Activated CD4-positive, alpha-beta T cell treated with anti-CD3 and anti-CD28 coated beads, Interleukin-2, amount 10 ng/mL, durations not matched to agents 7 days and 5 days (primary cell): ENCODE measurements around the gene NISCH. TPM values are rescaled to one million over a fixed set of nuclear protein-coding genes. Genes with fewer than 3 reads are reported as not detected.
A peak's percentile ranks its signal among the peaks of the same experiment; 100 is the strongest.

ENCODE experiments used
- CTCF ChIA-PET: fragments of 350-600 bp; sonication (Branson Sonifier 250); formaldehyde crosslinking; loops from one replicate; lab custom pipeline; 2021; ENCODE audit warnings: antibody characterized with exemption; lab: Charles Lee
- POLR2A ChIA-PET: fragments of 350-600 bp; sonication (Branson Sonifier 250); formaldehyde crosslinking; loops from one replicate; lab custom pipeline; 2021; ENCODE audit warnings: antibody characterized with exemption; lab: Charles Lee
- DNase-seq: peaks from one replicate; pipeline ENCODE4 v3.0.0-alpha.2; 2020
- H3K27ac Mint-ChIP-seq: one replicate; pipeline ENCODE4 v1.8.0; 2021; ENCODE audit warnings: mild to moderate bottlenecking, moderate library complexity, mixed read lengths
- H3K27me3 Mint-ChIP-seq: one replicate; pipeline ENCODE4 v1.8.0; 2021; ENCODE audit warnings: mixed read lengths
- H3K36me3 Mint-ChIP-seq: one replicate; pipeline ENCODE4 v1.8.0; 2021; ENCODE audit warnings: low read depth, mixed read lengths
- H3K4me1 Mint-ChIP-seq: one replicate; pipeline ENCODE4 v1.8.0; 2021; ENCODE audit warnings: mixed read lengths
- H3K4me3 Mint-ChIP-seq: one replicate; pipeline ENCODE4 v1.8.0; 2021; ENCODE audit warnings: mild to moderate bottlenecking, moderate library complexity, mixed read lengths
- H3K9me3 Mint-ChIP-seq: one replicate; pipeline ENCODE4 v1.8.0; 2021; ENCODE audit warnings: mixed read lengths
- total RNA-seq, 2 experiments: library from RNA; stranded (reverse); gene quantifications; one replicate each; pipeline ENCODE4 v1.2.3, GENCODE V29; 2021

NISCH gene
- total RNA-seq: 10 to 100 TPM; 94.5 TPM

GRCh38 chr3:52455283-52456168, at the start of gene NISCH:
Gene NISCH, plus strand, starts transcription at chr3:52455604. Its CDS starts 38 bp downstream, at chr3:52455642.
- ChIA-PET CTCF (interaction anchor here (1.1 kb wide), 1 partner anchor 10 kb away, joined by 5 read pairs; the partner anchor contains the start of gene SEMA3G), POLR2A (no interaction called here)
- H3K4me1 Mint-ChIP-seq: peaks cover 39% of the 10 kb centered on the region
- H3K9me3 Mint-ChIP-seq: no peaks in the 10 kb centered on the region
- H3K36me3 Mint-ChIP-seq: peaks cover 22% of the 10 kb centered on the region
- peak within 1 kb of the TSS; percentile 89 for H3K4me3 Mint-ChIP-seq
- no peaks in the 10 kb centered on the region for H3K27me3 Mint-ChIP-seq
- peak within 1 kb of the TSS; percentile 98 for H3K27ac Mint-ChIP-seq
- DNase-seq: peak; percentile 95

DNA sequence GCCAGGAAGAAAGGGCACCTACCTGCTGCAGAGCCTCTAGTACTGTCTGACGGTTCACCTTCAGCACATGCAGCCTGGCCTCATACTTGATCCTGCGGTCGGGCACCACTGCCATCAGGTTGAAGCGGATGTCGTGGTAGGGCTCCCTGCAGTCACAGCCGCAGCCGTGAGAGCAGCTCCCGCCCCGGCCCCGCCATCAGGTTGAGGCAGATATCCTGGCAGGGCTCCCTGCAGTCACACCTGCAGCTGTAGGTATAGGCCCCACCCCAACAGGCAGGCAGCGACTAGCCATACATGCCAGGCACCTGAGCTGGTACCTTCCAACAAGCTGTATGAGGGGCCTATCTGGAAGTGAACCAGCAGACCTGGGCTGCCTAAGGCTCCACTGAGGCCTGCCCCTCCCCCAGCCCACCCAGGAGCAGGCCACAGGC, 49.2 kb upstream of the NISCH start:
- H3K27me3 Mint-ChIP-seq: no peaks in the 10 kb centered on the region
- ChIA-PET CTCF (interaction anchor here (1.2 to 1.3 kb wide), 2 partner anchors 23 to 286 kb away, joined by 3 read pairs; no protein-coding TSS in a partner anchor), POLR2A (interaction anchor here (0.6 kb wide), 1 partner anchor 409 kb away, joined by 3 read pairs; no protein-coding TSS in a partner anchor)
- no peak overlapping the region for H3K27ac Mint-ChIP-seq
- H3K4me3 Mint-ChIP-seq: no peak overlapping the region
- peaks cover 22% of the 10 kb centered on the region for H3K4me1 Mint-ChIP-seq
- no peaks in the 10 kb centered on the region for H3K9me3 Mint-ChIP-seq
- peaks cover 33% of the 10 kb centered on the region for H3K36me3 Mint-ChIP-seq
- no peak for DNase-seq

GRCh38 chr3:52406791-52407510, 48.5 kb upstream of the NISCH start:
- H3K27ac Mint-ChIP-seq: no peak overlapping the region
- no peaks in the 10 kb centered on the region for H3K27me3 Mint-ChIP-seq
- DNase-seq: no peak
- POLR2A ChIA-PET: interaction anchor here (0.6 kb wide), 1 partner anchor 408 kb away, joined by 3 read pairs; no protein-coding TSS in a partner anchor
- no peak overlapping the region for H3K4me3 Mint-ChIP-seq
- CTCF ChIA-PET: interaction anchor here (0.5 to 1.5 kb wide), 5 partner anchors 22 to 374 kb away, joined by 3 read pairs; no protein-coding TSS in a partner anchor
- peaks cover 33% of the 10 kb centered on the region for H3K36me3 Mint-ChIP-seq
- peaks cover 29% of the 10 kb centered on the region for H3K4me1 Mint-ChIP-seq
- no peaks in the 10 kb centered on the region for H3K9me3 Mint-ChIP-seq

- H3K27ac Mint-ChIP-seq: no peak overlapping the region
- ChIA-PET CTCF (interaction anchor here (1.3 to 1.5 kb wide), 2 partner anchors 23 to 40 kb away, joined by 3 read pairs; no protein-coding TSS in a partner anchor), POLR2A (no interaction called here)
- no peaks in the 10 kb centered on the region for H3K9me3 Mint-ChIP-seq
- peaks cover 38% of the 10 kb centered on the region for H3K4me1 Mint-ChIP-seq
- no peak overlapping the region for H3K4me3 Mint-ChIP-seq
- no peaks in the 10 kb centered on the region for H3K27me3 Mint-ChIP-seq
- DNase-seq: no peak
- peaks cover 29% of the 10 kb centered on the region for H3K36me3 Mint-ChIP-seq
Measured at GRCh38 chr3:52407779-52408178, 47.6 kb upstream of the NISCH start.

DNA sequence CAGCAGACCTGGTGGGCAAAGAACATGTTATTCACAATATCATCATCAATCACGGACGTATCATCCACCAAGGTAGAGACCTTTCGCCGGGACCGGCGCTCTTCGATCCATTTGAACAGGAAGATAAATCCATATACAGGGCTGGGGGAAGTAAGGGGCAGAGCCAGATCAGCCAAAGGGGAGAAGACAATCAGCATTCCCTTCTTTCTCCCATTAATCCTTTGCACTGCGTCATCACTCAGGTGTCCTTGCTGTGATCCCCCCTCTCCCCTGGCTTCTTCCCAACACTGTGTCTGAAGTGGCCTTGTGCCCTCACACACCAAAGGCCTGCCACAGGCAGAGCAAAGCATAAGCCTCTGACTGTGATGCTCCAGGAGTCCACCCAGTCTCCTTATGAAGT, 46.9 kb upstream of the NISCH start:
- Mint-ChIP-seq H3K4me1 (peaks cover 42% of the 10 kb centered on the region), H3K27me3 (no peaks in the 10 kb centered on the region), H3K27ac (peak overlapping the region; percentile 93), H3K9me3 (no peaks in the 10 kb centered on the region), H3K4me3 (peak overlapping the region; percentile 93), H3K36me3 (peaks cover 23% of the 10 kb centered on the region)
- no peak for DNase-seq
- ChIA-PET POLR2A (no interaction called here), CTCF (interaction anchor here (0.6 kb wide), 1 partner anchor 69 kb away, joined by 3 read pairs; no protein-coding TSS in a partner anchor)

- no peaks in the 10 kb centered on the region for H3K9me3 Mint-ChIP-seq
- no peak for DNase-seq
- H3K27me3 Mint-ChIP-seq: no peaks in the 10 kb centered on the region
- CTCF ChIA-PET: interaction anchor here (0.5 kb wide), 1 partner anchor 237 kb away, joined by 3 read pairs; no protein-coding TSS in a partner anchor
- POLR2A ChIA-PET: no interaction called here
- no peak overlapping the region for H3K27ac Mint-ChIP-seq
- H3K36me3 Mint-ChIP-seq: peaks cover 18% of the 10 kb centered on the region
- peaks cover 35% of the 10 kb centered on the region for H3K4me1 Mint-ChIP-seq
- no peak overlapping the region for H3K4me3 Mint-ChIP-seq
Measured at GRCh38 chr3:52415800-52416199, 39.6 kb upstream of the NISCH start.

GRCh38 chr3:52420388-52420787, 35.0 kb upstream of the NISCH start:
- no peak for DNase-seq
- ChIA-PET CTCF (interaction anchor here (0.6 to 1.5 kb wide), 3 partner anchors 15 to 436 kb away, joined by 3 to 4 read pairs (median 4); no protein-coding TSS in a partner anchor), POLR2A (no interaction called here)
- H3K27me3 Mint-ChIP-seq: no peaks in the 10 kb centered on the region
- no peak overlapping the region for H3K4me3 Mint-ChIP-seq
- H3K9me3 Mint-ChIP-seq: no peaks in the 10 kb centered on the region
- no peak overlapping the region for H3K27ac Mint-ChIP-seq
- peaks cover 3% of the 10 kb centered on the region for H3K4me1 Mint-ChIP-seq
- peaks cover 9% of the 10 kb centered on the region for H3K36me3 Mint-ChIP-seq

GRCh38 chr3:52422669-52423068, 32.7 kb upstream of the NISCH start:
- Mint-ChIP-seq H3K27ac (no peak overlapping the region), H3K27me3 (no peaks in the 10 kb centered on the region), H3K4me3 (no peak overlapping the region), H3K9me3 (no peaks in the 10 kb centered on the region), H3K4me1 (no peaks in the 10 kb centered on the region), H3K36me3 (peaks cover under 1% of the 10 kb centered on the region)
- no peak for DNase-seq
- POLR2A ChIA-PET: no interaction called here
- CTCF ChIA-PET: no interaction called here

DNA sequence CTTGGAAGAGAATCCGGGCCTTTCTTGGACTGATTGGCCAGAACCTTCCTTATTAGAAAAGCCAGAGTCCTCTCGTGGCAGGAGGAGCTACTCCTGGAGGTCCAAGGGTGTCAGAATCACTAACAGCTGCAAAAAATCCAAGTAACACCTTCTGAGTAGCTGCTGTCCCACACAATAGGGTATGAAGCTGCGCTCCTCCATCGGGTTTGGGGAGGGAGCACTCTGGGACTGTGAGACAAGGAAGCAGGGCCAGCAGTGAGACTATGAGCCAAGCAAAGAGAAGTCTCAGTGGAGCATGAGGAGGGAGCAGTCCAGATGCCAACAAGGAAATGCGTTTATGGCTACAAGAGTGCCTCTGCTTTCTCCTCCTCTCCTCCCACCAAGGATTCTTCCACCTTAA, 32.2 kb upstream of the NISCH start:
- CTCF ChIA-PET: no interaction called here
- POLR2A ChIA-PET: no interaction called here
- H3K9me3 Mint-ChIP-seq: no peaks in the 10 kb centered on the region

GRCh38 chr3:52428151-52429005, 27.0 kb upstream of the NISCH start:
- no peak overlapping the region for H3K27ac Mint-ChIP-seq
- no peaks in the 10 kb centered on the region for H3K9me3 Mint-ChIP-seq
- POLR2A ChIA-PET: no interaction called here
- H3K4me1 Mint-ChIP-seq: peaks cover 1% of the 10 kb centered on the region
- peak; percentile 54 for DNase-seq
- H3K4me3 Mint-ChIP-seq: no peak overlapping the region
- CTCF ChIA-PET: interaction anchor here (0.5 to 1.6 kb wide), 10 partner anchors 10 to 465 kb away, joined by 3 to 6 read pairs (median 3); no protein-coding TSS in a partner anchor
- H3K27me3 Mint-ChIP-seq: peaks cover 6% of the 10 kb centered on the region
- H3K36me3 Mint-ChIP-seq: no peaks in the 10 kb centered on the region

More for the DNA sequence above, 32.2 kb upstream of the NISCH start:
- H3K4me3 Mint-ChIP-seq: no peak overlapping the region
- H3K36me3 Mint-ChIP-seq: no peaks in the 10 kb centered on the region
- H3K4me1 Mint-ChIP-seq: no peaks in the 10 kb centered on the region
- H3K27ac Mint-ChIP-seq: no peak overlapping the region
- H3K27me3 Mint-ChIP-seq: peaks cover 3% of the 10 kb centered on the region
- DNase-seq: no peak

DNA sequence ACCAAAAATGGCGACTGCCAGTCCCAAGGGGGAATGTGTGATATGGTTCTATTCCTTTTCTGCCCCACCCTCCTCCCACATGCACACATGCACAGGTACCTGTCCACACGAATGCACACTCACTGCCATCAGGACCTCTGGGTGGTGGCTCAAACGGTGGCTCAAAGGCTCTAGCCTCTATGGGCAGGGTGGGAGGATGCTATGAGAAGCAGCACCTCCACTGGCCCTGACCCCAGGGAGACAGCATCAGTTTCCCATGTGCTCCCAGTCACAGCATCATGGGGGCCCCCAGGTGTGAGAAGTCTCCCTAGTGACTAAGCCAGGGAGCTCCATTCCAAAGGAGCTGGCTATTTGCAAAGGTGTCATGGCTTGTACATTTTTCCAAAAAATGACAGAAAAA, 26.4 kb upstream of the NISCH start:
- DNase-seq: no peak

More for the DNA sequence above, 26.4 kb upstream of the NISCH start:
- Mint-ChIP-seq H3K36me3 (no peaks in the 10 kb centered on the region), H3K27me3 (peaks cover 6% of the 10 kb centered on the region), H3K4me1 (peaks cover 1% of the 10 kb centered on the region), H3K4me3 (no peak overlapping the region), H3K9me3 (no peaks in the 10 kb centered on the region), H3K27ac (no peak overlapping the region)
- POLR2A ChIA-PET: no interaction called here
- CTCF ChIA-PET: interaction anchor here (1.5 to 1.6 kb wide), 3 partner anchors 14 to 30 kb away, joined by 3 to 5 read pairs (median 4); no protein-coding TSS in a partner anchor
